ENCODE results near the gene DCLK2.

DCLK2 gene

DNA sequence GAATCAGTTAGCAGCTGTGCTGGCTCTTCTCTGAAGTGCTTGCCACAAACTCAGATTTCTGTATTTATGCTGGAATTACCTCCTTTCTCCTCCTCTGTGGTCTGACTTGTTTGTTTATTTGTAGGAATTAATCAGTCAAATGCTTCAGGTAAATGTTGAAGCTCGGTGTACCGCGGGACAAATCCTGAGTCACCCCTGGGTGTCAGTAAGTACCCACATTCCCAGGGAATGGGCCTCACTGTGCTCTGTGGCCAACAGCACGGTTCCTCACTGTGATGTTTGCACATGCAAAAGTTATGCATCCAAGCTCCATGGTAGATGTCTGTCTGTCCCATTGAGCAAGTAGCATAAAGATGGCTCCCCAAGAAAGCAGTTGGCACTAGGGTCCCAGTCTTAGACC is 169.9 kb downstream of the DCLK2 start:
- no peak for DNase-seq

DNA sequence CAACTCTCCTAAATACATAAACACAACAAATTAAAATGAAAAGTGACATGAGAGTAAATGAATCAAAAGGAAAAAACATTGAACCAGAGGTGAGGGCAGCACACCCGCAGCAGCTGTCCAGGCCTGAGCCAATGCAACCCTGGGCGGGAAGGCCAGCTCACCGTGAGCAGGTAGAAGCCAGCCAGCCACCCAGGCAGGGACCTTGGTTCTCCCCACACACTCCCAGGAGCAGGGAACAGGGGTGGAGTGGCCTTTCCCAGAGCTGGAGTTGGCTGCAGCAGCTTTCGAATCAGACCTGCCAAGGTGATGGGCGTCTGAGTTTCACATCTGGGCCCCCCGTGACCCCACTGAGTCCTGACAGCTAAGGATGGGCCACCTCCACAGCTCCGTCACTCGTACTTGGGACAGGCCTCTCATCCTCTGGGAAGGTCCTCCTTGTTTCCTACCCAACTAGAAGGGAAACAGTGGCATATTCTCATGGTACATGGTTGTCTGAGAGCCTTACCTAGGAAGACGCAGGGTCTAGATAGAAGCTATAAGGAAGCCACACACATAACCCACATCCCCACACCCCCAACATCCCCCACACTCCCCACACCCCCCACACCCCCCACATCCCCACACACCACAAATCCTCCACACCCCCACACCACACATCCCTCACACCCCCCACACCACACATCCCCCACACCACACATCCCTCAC is 172.2 kb downstream of the DCLK2 start:
- DNase-seq = no peak

DNA sequence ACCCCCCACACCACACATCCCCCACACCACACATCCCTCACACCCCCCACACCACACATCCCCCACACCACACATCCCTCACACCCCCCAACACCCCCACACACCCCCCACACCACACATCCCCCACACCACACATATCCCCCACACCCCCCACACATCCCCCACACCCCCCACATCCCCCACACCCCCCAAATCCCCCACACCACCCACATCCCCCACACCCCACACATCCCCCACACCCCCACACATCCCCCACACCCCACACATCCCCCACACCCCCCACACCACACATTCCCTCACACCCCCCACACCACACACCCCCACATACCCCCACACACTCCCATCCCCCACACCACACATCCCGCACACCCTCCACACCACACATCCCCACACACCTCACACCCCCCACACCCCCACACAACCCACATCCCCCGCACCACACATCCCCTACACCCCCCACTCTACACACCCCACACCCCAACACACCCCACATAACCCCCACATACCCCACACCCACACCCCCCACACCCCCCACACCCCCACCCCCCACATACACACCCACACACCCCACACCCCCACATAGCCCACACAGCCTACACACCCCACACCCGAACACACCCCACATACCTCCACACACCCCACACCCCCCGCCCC is 172.9 kb downstream of the DCLK2 start:
- no peak for DNase-seq

DNA sequence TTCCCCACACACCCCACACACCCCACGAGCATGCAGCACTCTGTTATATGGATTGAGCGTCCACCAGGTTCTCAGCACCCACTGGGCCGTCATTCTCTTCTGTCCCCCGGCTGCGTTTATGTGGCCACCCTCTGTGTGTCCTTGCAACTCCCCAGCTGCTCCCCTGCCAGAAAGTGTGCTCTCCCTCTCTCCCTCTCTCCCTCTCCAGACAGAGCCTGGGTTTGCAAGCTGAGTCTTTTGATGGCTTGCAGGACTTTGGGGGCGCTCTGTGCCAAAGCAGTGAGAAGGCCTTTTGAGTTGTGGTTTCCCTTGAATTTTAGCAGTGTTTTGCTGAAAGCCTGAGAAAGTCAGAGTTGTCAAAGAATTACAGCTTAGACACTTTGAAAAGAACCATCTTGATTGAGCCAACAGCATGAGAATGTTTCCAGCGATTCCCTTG is 173.5 kb downstream of the DCLK2 start:
- DNase-seq = no peak

DNA sequence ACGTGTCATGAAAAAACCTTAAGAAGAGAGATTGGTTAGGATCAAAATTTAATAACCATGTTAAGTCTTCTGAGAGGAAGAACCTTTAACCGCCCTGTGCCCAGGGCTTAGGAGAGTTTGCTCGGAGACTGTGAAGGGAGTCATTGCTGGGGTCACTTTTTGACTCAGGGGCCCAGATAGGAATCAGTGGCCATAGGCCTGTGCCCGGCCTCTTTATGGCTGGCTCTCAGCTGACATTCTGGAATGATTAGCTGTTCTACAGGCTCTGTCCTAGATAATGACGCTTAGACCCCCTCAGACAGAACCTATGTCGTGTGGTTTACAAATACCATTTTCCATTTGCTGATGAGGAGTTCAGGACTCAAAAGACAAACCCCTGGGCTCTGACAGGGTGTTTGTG is 174.1 kb downstream of the DCLK2 start:
- no peak for DNase-seq

DNA sequence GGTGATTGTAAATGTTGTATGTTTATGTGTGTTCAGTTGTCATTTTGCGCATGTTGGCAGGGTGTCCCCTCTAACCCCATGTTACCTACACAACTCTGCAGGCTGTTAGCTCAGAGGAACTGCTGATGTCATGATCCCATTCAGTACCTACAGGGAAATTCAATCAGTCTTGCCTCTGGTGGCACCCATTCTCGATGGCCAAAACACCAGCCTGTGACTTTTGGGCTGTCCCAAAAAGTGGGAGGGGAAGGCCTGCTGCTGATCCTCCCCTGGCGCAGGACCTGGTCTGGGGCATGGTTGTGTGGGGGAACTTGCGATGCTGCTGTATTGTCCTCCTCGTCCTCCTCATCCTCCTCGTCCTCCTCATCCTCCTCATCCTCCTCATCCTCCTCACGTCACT is 174.5 kb downstream of the DCLK2 start:
- no peak for DNase-seq

DNA sequence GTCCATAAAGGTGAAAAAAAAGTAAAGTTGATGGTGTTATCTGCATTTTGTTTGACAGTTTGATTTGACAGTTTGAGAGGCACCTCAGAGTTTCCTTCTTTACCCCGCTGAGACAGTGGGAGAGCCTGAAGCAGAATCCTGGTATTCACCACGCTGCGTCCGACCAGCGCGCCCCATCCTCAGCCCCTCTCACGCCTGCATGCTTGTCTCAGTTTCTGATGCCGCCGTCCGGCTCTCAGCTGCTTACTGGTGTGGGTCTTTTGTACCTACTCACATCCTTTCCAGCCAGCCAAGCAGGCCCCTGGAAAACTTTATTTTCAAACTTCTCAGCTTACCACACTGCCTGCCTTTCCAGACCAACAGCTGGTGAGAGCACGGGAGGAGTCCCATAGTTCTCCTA is 175.2 kb downstream of the DCLK2 start:
- DNase-seq = no peak

DNA sequence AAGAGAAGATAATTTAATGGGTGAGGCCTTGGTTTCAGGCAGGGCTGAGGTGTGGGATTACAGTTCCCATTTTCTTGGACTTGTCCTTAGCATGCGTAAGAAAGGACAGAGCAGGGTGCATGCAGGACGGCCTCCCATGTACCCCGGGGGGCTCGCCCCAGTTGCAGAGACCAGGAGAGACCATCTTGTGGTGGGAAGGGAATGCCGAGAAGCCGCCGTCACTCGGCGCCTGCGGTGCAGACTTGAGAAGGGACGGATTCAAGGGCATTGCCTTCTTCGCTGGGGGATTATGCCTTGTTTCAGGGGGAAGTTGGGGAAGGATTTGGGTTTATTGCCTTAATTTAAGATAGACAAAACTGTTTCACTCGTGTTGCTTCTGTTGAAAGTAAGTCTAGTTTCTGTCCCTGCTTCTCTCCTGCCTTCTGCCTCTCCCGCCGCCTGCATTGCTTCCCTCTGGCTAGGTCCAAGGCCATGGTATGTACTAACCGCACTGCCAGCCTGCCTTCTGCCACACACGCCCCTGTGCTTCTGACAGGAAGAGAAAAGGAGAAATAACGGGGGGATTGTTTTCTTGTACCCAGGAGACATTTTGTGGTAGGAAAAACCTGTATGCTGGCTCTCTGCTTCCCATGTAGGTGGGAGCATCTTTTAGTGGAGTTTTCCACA is 175.9 kb downstream of the DCLK2 start:
- DNase-seq = no peak

DNA sequence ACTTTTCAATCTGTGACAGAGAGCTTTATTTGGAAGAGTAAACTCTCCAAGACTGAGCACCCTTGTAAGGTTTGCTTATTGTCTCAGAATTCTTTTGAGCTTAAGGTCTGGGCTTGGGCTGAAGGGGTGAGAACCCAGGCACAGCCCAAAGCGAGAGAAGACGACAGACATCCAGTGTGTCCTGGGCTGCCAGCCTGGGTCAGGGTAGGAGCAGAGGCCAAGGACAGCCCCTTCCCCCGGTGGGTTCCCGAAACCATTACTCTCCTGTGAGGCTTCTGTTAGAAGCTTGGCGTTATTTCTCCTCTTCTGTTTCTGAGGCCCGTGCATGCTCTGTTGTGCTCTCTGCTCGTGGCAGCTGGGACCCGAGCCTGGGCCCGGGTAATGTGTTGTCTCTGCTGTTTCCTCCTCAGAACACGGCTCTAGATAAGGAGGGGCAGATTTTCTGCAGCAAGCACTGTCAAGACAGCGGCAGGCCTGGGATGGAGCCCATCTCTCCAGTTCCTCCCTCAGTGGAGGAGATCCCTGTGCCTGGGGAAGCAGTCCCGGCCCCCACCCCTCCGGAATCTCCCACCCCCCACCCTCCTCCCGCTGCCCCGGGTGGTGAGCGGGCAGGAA is 177.5 kb downstream of the DCLK2 start:
- no peak for DNase-seq

DNA sequence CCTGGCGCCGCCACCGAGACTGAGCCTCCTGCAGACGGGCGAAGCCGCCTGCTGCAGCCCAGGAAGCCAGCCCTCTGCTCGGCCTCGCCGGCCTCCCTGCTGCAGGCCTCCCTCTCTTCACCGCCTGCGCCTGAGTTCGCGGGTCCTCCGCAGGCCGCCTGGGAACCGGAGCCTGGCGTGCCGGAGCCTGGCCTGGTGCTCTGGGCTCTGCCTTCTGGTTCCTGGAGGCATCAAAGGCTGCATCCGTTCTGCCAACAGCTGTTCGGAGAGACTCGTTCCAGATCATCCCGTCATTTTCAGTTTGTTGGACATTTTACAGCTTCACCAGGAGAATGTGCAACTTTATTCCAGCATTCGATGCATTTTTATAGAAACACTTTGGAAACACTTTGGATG is 178.0 kb downstream of the DCLK2 start:
- no peak for DNase-seq

DNA sequence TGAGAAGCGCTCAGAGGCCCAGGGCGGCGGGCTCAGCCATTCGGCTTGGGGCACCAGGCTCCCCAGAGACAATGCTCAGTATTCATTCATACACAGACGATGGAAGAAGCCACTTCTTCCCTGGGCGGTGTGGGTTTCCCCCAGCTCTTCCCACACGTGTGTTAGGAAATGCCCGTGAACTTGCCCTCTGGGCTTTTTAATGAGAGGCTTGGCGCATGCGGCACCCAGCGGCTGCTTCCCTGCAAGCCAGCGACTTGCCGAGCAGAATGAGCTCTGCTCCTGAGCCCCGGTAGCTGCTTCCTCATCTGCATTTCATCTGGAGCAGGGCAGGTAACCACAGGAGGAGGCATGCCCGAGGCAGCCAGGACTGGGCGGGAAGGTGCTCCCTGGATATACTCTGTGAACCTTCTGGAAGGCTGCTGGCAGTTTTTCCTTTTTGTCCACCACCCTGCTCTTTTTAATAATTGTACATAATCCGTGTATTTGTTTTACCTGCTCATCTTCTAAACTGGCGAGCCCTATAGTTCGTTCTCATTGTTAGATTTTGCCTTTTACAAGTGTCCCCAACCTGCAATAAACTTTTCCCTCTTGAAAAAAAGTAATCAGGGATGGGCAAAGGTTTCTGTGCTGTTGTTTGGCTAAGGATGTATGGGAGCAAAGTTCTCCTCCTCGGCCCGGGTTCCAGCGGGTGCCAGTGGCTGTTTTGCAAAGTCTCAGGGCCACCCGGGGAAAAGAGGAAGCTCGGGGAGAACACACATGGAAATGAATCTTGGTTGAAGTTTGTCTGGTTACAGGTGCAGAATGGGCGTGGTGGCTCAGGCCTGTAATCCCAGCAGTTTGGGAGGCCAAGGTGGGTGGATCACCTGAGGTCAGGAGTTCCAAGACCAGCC is 178.8 kb downstream of the DCLK2 start:
- no peak for DNase-seq

DNA sequence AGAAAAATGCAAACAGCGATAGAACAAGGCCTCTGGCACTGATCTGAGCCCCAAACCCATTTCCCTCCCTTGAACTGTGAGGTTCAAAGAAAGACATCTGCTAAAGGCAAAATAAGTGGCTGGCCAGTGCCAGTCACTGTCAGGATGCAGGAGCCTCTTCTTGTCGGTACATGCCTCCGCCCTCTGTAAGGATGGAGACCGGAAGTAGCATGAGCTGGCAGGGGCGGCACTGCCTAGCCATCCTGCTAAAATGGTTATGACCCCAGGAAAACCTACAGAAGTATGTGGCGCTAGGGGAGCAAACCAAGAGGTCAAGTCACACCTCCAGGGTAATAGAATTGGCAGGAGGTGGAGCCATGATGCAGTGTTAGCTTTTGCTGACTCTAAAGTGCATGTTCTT is 180.3 kb downstream of the DCLK2 start:
- DNase-seq = no peak

DNA sequence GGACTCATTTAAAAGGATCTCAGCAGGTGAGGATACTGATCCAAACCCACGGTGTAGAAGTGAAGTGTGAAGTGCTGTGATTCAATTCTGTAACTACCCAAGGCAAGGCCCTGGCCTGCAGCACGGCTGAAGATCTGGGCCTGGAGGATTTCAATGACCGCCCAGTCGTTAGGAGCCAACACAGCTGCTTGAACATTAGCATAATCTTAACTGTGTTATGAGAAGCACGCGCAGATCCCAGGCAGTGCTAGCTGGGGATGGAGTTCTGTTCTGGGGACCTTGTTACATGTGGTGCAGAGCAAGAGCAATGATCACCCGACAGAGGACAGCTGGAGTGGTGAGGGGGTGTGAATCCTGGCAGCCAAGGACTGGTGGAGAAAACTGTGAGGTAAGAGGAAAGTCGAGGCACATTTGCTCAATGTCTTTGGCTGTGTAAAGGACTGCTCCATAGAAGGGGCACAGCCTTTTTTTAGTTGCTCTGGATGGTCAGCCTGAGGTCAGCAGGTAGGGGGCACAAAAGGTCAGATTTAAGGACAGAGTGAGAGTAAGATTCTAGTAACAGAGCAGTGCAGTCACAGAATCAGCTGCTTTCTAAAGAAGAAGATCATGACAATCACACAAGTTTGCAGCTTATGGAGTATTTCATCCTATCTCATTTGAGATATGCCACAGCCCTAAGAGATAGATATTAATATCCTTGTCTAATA is 181.8 kb downstream of the DCLK2 start:
- DNase-seq = no peak

DNA sequence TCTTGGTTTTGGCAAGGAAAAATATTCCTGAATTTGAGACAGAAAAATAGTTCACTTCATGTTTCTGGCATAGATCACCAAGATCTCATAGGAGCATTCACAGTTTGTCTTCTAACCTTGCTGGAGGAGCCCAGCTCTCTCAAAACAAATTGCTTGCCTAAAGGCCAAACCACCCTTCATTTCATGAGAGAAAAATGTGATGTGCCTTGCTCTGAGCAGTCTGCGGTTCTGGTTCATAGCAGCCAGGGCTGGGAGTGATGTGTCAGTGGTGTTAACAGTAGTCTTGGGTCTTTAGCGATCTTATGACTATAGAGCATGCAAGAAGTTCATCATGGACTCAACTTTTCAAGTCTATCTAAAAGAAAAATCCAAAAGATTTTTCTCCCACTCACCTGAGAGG is 183.3 kb downstream of the DCLK2 start:
- DNase-seq = no peak

DNA sequence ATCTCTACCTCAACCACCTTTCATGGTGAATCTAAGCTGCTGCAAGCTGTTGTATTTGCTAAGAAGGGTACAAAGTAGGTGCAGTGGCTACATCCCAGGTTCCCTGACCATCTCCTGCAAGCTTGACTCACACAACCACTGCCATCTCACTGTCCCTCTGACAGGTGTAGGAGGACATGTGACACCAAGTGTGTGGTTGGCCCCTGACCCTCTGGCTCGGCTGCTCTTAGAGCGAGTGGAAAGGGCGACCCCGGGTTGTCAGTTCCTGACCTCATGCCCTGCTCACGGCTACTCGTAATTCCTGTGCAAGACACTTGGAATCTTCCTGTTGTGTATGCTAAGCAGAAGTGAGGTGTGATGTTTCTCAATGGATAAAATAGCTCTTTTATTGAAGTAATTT is 184.4 kb downstream of the DCLK2 start:
- DNase-seq = no peak

DNA sequence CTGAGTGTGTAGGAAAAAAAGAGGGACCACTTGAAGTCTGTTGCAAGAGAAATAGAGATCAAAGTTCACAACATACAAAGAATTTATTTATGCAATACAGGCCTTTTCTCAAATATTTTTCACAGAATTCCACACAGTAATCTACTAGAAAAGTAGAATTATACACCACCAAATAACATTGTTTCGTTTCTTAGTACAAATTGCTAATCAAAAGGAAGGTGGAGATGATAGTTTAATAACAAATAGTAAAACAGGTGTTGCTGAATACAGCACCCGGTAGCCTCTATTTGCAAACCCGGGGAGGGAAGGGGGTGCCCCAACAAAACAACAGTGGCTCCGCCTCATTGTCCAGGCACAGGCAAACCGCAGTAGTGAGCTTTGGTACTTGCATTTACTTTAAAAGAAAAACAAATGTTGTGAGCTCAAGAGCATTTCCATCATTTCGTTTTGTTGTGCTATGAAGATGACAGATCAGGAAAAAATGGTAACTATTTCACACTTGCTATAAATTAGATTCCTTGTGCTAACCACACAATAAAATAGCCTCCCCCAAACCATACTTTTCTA is 186.4 kb downstream of the DCLK2 start:
- no peak for DNase-seq

DNA sequence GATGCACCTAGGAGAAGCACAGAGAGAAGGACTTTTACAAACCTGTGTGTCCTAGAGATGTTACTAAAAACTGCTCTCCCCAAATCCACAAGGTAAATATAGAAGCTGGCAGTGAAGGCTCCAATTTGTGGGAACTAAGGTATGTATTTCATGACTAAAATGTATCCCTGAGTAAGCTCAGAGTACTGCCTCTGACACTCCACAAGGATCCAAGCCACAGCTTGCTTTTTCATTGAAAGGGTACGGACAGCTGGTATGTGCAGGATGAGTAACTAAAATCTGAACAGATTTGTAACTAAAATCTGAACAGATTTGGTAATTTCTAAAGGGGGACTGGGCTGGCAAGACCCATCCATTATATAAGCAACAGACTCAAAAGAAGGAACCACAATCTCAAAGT is 187.6 kb downstream of the DCLK2 start:
- DNase-seq = no peak

DNA sequence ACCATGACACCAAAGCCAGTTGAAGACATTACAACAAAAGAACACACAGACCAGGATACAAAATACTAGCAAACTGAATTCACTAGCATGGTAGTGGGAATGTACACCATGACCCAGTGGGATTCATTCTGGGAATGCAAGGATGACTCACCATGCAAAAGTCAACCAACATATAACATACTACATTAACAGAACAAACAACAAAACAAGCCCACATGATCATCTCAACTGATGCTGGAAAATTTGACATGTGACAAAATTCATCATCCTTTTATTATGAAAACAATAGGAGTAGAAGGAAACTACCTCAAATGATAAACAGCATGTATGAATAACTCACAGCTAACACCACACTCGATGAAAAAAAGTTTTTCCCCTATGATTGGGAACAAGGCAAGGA is 190.2 kb downstream of the DCLK2 start:
- no peak for DNase-seq

DNA sequence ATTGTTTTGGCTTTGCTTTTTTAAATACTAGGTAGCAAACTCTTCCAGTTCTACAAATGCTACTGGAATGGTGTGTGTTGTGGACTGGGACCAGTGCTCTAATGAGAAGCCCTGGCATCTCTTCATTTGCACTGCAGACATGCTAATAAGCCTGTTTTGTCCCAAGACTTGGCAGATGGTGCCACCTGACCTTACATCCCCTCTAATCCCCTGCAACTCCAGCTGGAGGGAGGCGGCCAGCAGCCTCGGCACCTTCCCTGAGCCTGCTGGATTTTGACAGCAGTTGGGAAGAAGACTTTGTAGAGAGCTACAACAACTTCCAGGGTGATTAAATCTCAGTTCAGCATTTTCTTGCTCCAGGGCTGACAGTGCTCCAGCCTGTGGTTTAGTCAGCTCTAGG is 200.0 kb downstream of the DCLK2 start:
- no peak for DNase-seq

DNA sequence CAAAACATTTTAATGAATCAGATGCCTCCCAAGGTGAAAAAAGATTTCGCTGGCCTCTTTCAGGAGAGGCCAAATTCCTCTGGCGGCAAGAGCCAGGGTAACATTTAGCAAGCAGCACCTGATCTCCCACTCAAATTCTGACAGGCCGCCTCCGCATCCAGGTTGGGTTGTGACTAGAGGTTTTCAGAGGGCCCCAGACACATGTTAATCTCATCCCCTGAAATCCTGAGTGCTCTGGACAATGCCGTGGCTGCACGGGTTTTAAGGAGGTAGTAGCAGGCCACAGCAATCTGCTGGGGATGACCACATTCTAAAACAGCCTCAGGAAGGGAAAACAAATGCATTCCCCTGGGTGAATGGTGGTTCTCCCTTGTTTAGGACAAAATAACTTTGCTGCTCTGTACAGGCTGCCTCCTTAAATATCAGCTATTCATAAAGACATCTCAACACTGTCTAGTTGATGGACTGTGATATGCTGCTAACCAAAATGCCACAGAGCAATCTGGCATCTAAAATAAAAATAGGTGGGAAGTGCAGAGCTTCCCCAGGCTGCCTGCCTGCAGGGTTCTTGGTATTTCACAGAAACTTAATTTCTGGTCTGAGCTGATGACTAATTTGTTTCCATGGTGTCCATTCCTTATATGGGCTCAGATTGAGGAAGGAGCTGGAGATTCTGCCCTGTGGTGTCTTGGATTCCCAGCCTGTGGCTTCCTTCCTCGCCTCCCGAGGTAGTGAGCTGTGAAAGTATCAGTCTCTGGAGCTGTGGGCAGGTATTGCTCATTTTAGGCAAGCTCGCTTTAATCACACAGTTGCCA is 202.0 kb downstream of the DCLK2 start:
- no peak for DNase-seq

DNA sequence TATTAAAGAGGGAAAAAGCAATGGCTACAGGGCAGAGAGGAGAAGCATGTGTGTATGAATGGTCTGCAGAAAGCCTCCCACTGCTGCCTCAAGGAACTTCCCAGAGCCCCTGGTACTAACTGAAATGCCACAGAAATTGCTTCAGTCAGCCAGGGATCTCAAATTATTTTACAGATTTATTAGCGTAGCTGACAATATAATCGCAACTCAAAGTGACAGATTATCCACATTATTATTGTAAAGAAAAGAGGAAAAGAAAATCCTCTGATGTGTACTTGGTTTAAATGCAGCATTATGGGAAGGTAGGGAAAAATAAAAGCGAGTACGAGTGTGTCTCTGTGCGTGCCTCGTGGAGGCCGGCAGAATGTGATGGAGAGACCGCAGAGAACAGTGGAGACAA is 202.7 kb downstream of the DCLK2 start:
- no peak for DNase-seq
